ENCODE measurements around the gene HIRIP3. TPM values are rescaled to one million over a fixed set of nuclear protein-coding genes. Genes with fewer than 3 reads are reported as not detected.

The HIRIP3 gene
- total RNA-seq, 2 experiments from 2014 or later: 39.5 to 41.4 TPM

- no peaks in the 10 kb centered on the region for H3K9me3 Mint-ChIP-seq
- peaks cover 30% of the 10 kb centered on the region for H3K4me1 Mint-ChIP-seq
- H3K4me3 Mint-ChIP-seq: peak overlapping the region; percentile 99
- no peaks in the 10 kb centered on the region for H3K27me3 Mint-ChIP-seq
- peak; percentile 78 for DNase-seq
- peaks cover 29% of the 10 kb centered on the region for H3K36me3 Mint-ChIP-seq
- H3K27ac Mint-ChIP-seq: peak overlapping the region; percentile 99
Observed at GRCh38 chr16:29994600-29995323, 655 bp downstream of the HIRIP3 start.

- no peaks in the 10 kb centered on the region for H3K9me3 Mint-ChIP-seq
- peak overlapping the region; percentile 50 for H3K27ac Mint-ChIP-seq
- peaks cover 27% of the 10 kb centered on the region for H3K4me1 Mint-ChIP-seq
- H3K27me3 Mint-ChIP-seq: no peaks in the 10 kb centered on the region
- DNase-seq: no peak
- H3K36me3 Mint-ChIP-seq: peaks cover 29% of the 10 kb centered on the region
- H3K4me3 Mint-ChIP-seq: peak overlapping the region; percentile 99
Observed at GRCh38 chr16:29993903-29994599, 1.4 kb downstream of the HIRIP3 start.

GRCh38 chr16:29993191-29993902 lies 2.1 kb downstream of the HIRIP3 start:
- Mint-ChIP-seq H3K4me1 (peaks cover 26% of the 10 kb centered on the region), H3K4me3 (no peak overlapping the region), H3K27me3 (no peaks in the 10 kb centered on the region), H3K36me3 (peaks cover 27% of the 10 kb centered on the region), H3K9me3 (no peaks in the 10 kb centered on the region), H3K27ac (no peak overlapping the region)
- no peak for DNase-seq

GRCh38 chr16:29992344-29992967 lies 3.0 kb downstream of the HIRIP3 start:
- Mint-ChIP-seq H3K27ac (peak overlapping the region; percentile 74), H3K36me3 (peaks cover 20% of the 10 kb centered on the region), H3K4me3 (no peak overlapping the region), H3K27me3 (no peaks in the 10 kb centered on the region), H3K4me1 (peaks cover 20% of the 10 kb centered on the region), H3K9me3 (no peaks in the 10 kb centered on the region)
- DNase-seq: no peak

GRCh38 chr16:29991571-29991904 lies 3.9 kb downstream of the HIRIP3 start:
- Mint-ChIP-seq H3K4me3 (no peak overlapping the region), H3K36me3 (peaks cover 17% of the 10 kb centered on the region), H3K27me3 (no peaks in the 10 kb centered on the region), H3K9me3 (no peaks in the 10 kb centered on the region), H3K27ac (no peak overlapping the region), H3K4me1 (peaks cover 15% of the 10 kb centered on the region)
- DNase-seq: no peak

- Mint-ChIP-seq H3K4me3 (no peak overlapping the region), H3K4me1 (peaks cover 15% of the 10 kb centered on the region), H3K27me3 (no peaks in the 10 kb centered on the region), H3K36me3 (peaks cover 12% of the 10 kb centered on the region), H3K9me3 (no peaks in the 10 kb centered on the region), H3K27ac (no peak overlapping the region)
- DNase-seq: no peak
Observed at GRCh38 chr16:29990883-29991570, 4.4 kb downstream of the HIRIP3 start.

GRCh38 chr16:29990034-29990433 lies 5.4 kb downstream of the HIRIP3 start:
- H3K9me3 Mint-ChIP-seq: no peaks in the 10 kb centered on the region
- DNase-seq: no peak
- H3K36me3 Mint-ChIP-seq: peaks cover 14% of the 10 kb centered on the region
- H3K4me1 Mint-ChIP-seq: peaks cover 10% of the 10 kb centered on the region
- H3K27ac Mint-ChIP-seq: no peak overlapping the region
- no peak overlapping the region for H3K4me3 Mint-ChIP-seq
- no peaks in the 10 kb centered on the region for H3K27me3 Mint-ChIP-seq

GRCh38 chr16:29989111-29989858 lies 6.1 kb downstream of the HIRIP3 start:
- Mint-ChIP-seq H3K27me3 (no peaks in the 10 kb centered on the region), H3K36me3 (peaks cover 10% of the 10 kb centered on the region), H3K27ac (no peak overlapping the region), H3K4me3 (no peak overlapping the region), H3K4me1 (peaks cover 4% of the 10 kb centered on the region), H3K9me3 (no peaks in the 10 kb centered on the region)
- no peak for DNase-seq

GRCh38 chr16:29988346-29989075 lies 6.9 kb downstream of the HIRIP3 start:
- DNase-seq: no peak
- Mint-ChIP-seq H3K4me1 (no peaks in the 10 kb centered on the region), H3K9me3 (no peaks in the 10 kb centered on the region), H3K36me3 (peaks cover 8% of the 10 kb centered on the region), H3K27me3 (no peaks in the 10 kb centered on the region), H3K4me3 (no peak overlapping the region), H3K27ac (no peak overlapping the region)

- Mint-ChIP-seq H3K27me3 (no peaks in the 10 kb centered on the region), H3K4me3 (no peak overlapping the region), H3K27ac (no peak overlapping the region), H3K4me1 (no peaks in the 10 kb centered on the region), H3K9me3 (no peaks in the 10 kb centered on the region), H3K36me3 (peaks cover 8% of the 10 kb centered on the region)
- DNase-seq: no peak
Observed at GRCh38 chr16:29987371-29988085, 7.9 kb downstream of the HIRIP3 start.

GRCh38 chr16:29986931-29987330 lies 8.5 kb downstream of the HIRIP3 start:
- Mint-ChIP-seq H3K36me3 (peaks cover 8% of the 10 kb centered on the region), H3K27ac (no peak overlapping the region)

GRCh38 chr16:29986231-29986630 lies 9.2 kb downstream of the HIRIP3 start:
- H3K36me3 Mint-ChIP-seq: peaks cover 8% of the 10 kb centered on the region
- no peak overlapping the region for H3K27ac Mint-ChIP-seq
- H3K9me3 Mint-ChIP-seq: no peaks in the 10 kb centered on the region
- no peak for DNase-seq
- no peak overlapping the region for H3K4me3 Mint-ChIP-seq
- H3K4me1 Mint-ChIP-seq: no peaks in the 10 kb centered on the region
- no peaks in the 10 kb centered on the region for H3K27me3 Mint-ChIP-seq

More at GRCh38 chr16:29986931-29987330, 8.5 kb downstream of the HIRIP3 start:
- no peak overlapping the region for H3K4me3 Mint-ChIP-seq
- no peak for DNase-seq
- no peaks in the 10 kb centered on the region for H3K27me3 Mint-ChIP-seq
- H3K9me3 Mint-ChIP-seq: no peaks in the 10 kb centered on the region
- no peaks in the 10 kb centered on the region for H3K4me1 Mint-ChIP-seq

GRCh38 chr16:29985271-29985811 lies 10.1 kb downstream of the HIRIP3 start:
- H3K27ac Mint-ChIP-seq: no peak overlapping the region
- no peaks in the 10 kb centered on the region for H3K4me1 Mint-ChIP-seq
- no peak for DNase-seq
- H3K27me3 Mint-ChIP-seq: no peaks in the 10 kb centered on the region
- no peaks in the 10 kb centered on the region for H3K9me3 Mint-ChIP-seq
- H3K36me3 Mint-ChIP-seq: peaks cover 8% of the 10 kb centered on the region
- H3K4me3 Mint-ChIP-seq: no peak overlapping the region

All from activated naive CD8-positive, alpha-beta T cell treated with anti-CD3 and anti-CD28 coated beads for 36 hours (primary cell).